ENCODE measurements around the gene CSAD.
"Not testable (repeated sequence)": the region's sequence is repeated elsewhere in the genome, so short reads cannot be mapped to it uniquely, and the experiment has no call there.

Gene CSAD

DNA sequence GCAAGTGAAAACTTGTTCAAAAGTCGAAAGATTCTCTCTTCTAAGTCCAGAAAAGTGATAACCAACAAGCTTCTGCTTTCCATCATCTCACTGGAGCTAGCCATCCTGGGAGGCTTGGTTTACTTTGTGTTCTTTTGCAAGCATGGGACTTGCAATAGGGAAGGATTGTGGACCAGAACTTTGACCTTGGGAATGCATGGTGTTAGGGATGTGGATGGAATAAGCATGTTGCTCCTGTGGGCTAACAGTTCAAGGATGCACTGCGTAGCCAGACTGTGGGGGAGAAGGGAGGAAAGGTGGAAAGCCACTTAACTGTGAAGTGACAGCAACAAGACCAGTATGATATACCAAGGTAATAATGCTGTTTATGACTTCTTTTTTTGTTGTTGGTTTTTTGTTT lies 48.9 kb downstream of the CSAD start:
- DNase-seq = no peak

DNA sequence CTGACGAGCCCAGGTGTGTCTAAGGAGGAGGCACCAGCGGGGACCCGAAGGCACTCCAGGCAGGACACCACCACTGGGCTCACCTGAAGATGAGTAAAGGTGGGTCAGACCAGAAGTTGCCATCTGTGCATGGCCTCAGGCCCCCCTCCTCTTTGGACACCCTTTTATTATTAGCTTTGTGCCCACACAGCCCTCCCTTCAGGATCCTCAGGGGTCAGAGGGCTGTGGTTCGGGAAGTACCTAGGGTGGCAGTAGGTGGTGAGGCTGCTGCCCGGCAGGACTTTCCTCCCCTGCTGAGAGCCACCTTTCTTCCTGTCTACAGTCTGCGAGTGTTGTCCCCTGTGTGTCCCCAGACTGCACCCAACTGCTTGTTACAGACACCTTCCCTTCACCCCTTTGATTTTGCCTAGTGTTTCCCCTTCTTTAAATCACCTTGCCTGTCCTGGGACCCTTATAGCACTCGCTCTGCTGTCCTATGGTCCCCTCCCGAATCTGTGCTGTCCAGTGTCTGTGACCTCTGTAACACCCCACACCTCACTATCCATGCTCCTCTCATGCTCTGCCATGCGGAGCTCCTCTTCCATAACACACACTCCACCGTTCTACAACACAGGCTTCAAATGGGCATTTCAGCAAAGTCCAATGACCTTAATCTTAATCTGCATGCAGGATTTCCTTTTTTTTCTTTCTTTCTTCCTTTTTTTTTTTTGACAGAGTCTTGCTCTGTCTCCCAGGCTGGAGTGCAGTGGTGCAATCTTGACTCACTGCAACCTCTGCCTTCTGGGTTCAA lies 51.8 kb downstream of the CSAD start:
- DNase-seq = no peak

DNA sequence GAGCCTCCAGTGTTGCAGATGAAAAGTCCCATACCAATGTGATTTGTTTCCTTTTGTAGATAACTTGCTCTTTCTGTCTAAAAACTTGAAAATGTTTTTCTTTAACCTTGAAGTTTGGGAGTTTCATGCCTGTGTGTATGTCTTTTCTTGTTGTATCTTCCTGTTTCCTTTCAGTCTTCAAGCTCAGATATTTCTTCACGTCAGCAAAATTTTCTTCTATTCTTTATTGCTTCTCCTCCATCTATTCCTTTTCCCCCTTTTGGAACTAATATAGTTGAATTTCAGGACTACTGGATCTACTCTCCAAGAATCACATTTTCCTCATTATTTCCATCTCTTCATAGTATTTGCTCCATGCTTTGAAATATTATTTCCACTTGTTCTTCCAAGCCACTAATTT lies 53.6 kb downstream of the CSAD start:
- no peak for DNase-seq

DNA sequence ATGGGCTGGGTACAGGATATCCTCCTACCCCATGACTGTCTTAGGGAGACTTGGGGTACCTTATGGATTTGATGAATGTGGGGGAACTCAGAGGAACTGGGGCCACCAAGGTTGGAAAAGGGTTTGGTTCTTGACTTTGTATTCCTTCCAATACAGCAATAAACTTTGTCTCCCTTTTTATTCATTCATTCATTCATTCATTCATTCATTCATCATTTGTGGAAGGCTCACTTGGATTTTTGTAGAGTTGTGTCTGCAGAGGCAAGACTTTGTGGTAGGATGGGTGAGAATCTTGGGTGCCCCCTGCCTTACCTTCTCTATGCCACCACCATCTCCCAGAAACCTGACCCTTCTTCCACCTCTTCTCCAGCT lies 56.4 kb downstream of the CSAD start:
- DNase-seq = no peak

DNA sequence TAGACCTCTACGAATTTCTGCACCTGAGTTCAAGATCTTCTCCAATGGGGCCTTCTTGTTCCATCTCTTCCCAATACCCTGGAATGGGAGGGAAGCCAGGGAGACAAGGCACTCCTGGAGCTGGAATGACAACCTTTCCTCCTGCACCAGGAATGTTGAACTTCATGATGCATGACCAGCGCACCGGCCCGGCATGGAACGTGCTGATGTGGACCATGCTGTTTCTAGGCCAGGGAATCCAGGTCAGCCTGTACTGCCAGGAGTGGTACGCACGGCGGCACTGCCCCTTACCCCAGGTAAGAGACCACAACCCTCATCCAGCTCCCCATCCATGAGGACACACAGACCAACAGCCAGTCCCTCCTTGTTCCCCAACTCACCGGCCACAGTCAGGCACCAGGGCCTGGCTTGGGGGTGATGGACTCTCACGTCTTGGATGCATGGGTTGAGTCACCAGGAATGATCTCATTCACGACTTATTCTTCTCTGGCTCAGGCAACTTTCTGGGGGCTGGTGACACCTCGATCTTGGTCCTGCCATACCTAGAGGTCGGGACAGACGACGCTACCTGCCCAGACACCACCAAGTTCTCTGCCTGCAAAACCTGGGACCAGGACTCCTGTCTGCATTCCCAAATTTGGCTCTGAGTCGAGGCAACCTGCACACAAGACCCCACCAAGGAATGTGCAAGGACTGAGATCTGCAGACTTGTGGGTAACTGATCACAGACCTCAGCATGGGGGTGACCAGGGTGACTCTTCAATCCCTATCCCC lies 57.0 kb downstream of the CSAD start:
- DNase-seq = no peak

DNA sequence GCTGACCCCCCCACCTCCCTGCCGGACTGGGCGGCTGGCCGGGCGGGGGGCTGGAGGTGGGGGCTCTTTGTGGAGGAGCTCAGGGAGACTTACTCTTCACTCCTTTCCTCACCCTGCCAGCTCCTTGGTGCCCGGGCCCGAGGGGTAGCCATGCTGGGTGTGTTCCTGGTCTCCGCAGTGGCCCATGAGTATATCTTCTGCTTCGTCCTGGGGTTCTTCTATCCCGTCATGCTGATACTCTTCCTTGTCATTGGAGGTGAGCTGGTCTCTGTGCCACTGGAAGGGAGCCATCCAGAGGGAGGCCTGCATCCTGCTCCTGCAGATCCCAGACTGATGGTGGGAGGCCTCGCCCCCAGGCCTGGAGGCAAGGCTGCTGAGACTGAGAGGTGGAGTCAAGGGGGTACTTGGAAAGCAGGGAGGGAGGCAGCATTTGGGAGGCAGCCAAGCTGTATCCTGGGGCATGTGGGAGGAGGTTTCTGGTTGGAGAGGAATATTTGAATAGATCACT lies 57.7 kb downstream of the CSAD start:
- no peak for DNase-seq

DNA sequence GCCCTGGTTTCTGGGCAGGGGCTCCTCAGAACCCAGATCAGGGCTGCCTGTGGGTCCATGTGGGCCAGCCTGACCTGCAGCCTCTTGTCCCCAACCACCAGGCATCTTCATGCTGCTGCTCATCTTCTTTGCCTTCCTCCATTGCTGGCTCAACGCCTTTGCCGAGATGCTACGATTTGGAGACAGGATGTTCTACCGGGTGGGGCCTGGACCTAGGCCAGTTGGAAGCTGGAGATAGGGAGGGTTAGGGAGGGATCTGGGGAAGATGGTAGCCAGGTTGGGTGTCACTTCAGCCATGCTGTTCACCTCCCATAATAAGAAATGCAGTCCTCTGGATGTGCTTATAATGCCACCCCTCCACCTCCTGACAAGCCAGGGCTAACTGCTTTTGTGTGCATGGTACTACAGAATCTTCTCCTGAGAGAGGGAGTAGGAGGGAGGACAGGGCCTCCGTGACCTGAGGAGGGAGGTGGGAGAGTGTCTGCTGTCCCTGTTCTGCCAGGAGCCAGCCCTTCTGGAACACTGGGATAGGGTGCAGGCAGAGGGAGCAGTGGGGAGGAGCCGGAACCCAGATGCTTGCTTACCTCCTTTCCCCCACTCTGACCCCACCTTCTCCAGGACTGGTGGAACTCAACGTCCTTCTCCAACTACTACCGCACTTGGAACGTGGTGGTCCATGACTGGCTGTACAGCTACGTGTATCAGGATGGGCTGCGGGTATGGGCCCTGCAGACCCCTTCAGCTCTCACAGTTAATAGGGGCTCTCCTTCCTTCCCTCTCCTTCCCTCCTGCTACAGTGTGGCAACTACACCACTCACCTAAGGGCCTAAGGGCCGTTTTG lies 59.8 kb downstream of the CSAD start:
- DNase-seq = no peak

DNA sequence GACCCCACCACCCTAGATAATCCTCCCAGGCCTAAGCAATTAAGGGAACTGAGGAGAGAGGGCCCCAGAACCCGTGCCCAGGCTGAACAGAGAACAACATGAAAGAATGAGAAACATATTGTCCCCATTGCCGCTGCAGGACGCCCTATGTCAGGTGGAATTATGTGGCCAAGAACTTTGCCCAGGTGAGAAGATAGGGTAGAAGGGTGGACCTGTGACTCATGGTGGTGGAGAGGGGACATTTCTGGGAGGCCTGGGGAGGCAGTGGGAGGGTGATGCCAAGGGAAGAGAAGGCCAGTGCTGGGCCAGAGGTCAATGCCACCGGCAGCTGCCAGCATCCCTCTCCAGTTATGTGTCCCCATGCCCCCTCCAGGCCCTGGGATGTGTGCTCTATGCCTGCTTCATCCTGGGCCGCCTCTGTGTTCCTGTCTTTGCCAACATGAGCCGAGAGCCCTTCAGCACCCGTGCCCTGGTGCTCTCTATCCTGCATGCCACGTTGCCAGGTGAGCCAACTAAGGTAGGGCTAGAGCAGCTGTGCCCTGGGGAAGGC lies 61.9 kb downstream of the CSAD start:
- no peak for DNase-seq

DNA sequence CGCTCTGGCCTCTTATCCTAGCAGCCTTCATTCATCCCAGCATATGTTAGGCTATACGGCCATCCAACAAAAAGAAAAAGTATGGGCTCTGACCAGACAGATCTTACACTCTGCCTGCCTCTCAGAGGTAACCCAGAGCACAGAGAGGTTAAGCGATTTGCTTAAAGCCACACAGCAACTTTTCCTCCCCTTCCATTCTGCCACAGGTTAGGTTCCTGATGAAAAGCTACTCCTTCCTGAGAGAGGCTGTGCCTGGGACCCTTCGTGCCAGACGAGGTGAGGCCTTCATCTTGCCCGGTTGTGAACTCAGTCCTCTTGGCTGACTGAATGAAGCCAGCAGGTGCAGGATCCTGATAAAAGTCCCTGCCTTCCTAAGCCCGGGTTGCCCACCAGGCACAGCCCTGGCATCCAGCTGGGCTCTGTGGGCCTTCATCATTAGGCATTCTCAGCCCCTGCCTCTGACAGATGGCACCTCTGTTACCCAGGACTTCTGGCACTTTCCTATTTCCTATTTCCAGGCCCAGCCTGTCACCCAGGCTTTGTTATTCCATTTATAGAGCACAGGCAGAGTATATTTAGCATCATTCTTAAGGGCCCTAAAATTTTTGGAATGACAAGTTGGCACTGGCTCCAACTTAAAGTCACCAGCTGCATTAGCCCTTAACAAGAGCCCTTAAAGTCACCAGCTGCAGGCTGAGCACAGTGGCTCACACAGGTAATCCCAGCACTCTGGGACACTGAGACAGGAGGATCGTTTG lies 64.7 kb downstream of the CSAD start:
- no peak for DNase-seq

DNA sequence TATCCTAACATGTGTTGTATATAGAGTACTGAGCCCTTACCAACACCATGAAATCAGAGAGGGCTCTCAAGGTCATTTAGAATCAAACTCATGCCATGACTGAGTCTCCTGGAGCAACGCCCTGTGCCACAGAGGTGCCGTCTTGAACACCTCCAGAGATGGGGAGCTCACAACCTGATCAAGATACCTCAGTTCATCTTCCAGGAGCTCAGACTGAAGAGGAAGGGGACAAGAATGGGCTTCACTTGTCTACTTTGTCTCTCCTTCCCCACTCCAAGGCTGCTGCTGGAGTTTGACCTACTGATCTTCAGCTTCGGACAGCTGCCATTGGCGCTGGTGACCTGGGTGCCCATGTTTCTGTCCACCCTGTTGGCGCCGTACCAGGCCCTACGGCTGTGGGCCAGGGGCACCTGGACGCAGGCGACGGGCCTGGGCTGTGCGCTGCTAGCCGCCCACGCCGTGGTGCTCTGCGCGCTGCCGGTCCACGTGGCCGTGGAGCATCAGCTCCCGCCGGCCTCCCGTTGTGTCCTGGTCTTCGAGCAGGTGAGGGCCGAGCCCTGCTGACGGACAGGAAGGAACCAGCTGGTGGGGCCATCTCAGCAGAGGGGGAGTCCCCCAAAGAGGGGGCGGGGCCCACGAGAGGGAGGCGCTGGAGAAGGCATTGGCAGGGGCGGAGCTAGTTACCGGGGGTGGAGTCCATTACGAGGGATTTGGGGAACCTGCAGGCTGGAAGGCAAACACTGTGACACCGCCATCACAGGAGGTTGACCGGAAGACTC lies 65.4 kb downstream of the CSAD start:
- no peak for DNase-seq

DNA sequence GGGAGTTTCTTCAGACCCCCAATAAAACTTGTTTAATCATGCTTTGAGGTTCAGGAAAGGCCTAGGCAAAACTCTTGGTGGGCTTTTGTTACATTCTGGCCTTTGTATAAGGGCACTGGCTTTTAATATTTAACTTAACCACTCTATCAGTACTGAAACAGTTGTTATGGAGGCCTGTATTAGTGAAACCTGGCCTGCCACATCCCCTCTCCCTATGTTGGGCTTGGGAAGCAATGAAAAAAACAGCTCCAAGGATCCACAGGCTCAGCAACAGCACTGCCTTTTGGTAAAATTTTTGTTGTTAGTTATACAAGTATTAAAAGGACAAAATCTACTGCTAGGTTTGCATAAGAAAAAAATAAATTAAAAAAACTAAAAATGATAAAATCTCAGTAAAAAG lies 66.8 kb downstream of the CSAD start:
- no peak for DNase-seq

DNA sequence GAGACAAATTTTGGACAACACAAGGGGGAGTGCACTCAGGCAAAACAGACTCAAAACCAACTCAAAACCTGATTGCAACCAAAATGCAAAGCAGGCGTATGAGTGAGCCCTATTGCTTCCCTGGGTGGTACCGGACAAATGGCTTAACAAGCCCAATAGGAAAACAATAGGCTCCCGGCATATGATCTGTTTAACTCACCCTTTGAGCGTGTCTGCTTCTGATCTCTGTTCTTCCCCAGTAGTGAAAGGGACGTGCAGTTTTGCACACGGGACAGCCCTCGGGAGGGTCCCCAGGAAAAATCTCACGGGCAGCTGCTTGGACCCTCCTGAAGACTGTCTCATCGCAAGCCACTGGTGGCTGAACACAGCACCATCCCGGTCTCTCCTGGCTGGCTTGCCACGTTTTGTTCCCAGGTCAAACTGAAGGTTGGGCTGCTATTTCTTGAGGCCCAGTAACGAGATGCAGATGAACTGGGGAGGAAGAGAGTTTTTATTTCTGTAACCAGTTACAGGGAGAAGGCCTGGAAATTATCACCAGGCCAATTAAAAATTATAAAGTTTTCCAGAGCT lies 67.5 kb downstream of the CSAD start:
- DNase-seq = no peak

DNA sequence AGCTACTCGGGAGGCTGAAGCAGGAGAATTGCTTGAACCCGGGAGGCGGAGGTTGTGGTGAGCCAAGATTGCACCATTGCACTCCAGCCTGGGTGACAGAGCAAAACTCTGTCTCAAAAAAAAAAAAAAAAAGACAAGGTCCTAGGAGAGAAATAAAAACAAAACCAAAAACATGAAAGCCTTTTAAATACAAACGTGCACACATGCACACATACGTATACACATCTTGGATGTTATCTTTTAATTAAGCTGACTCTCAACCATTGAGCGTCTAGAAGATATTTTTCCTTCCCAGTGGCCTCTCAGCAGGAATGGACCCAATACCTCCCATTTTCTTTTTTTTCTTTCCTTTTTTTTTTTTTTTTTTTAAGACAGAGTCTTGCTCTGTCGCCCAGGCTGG lies 68.3 kb downstream of the CSAD start:
- DNase-seq = not testable (repeated sequence)
